Erythroblast (primary cell): Measurements from ENCODE around the gene OR2AT4.

Experiments used
- GATA1 ChIP-seq: IDR thresholded peaks from 2 replicates; pipeline ENCODE4 v1.6.1; 2011; ENCODE audit warnings: low read depth, mild to moderate bottlenecking, control low read depth, low read length, moderate library complexity
- POLR2A ChIP-seq: IDR thresholded peaks from 2 replicates; pipeline ENCODE4 v1.6.1; 2011; ENCODE audit warnings: mild to moderate bottlenecking, low read length

GRCh38 chr11:75133976-75134375 is 37.3 kb upstream of the OR2AT4 start:
- TF ChIP-seq POLR2A = no peak
- no peak for TF ChIP-seq GATA1
